ENCODE results near the gene MEP1B. TPM values are rescaled to one million over a fixed set of nuclear protein-coding genes. Genes with fewer than 3 reads are reported as not detected.

The MEP1B gene
- total RNA-seq, 3 donors from 2014 or later (not counting 1 experiment from before 2014, with no cell fraction given), result not detected

DNA sequence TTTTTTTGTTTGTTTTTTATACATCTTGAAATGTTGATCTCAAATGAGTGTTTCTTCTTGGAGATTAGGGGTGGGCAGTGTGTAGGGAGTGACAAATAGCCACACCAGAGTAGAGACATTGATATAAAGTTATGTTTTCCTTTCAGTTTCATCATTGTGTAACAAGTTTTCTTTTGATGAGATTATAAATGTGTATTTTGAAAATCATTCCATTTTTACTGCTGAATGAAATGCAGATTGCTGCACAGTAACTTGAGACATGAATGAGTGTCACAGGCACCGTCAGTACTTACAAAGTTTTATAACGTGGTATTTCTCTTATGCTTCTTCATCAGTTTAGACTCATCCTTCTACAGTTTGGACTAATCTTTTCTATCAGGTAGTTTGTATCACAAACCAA is 370 bp downstream of the MEP1B start:
- H3K4me1 Mint-ChIP-seq, result no peaks in the 10 kb centered on the region
- WGBS (ENCODE audit: insufficient coverage), result 71% methylated on average over 2 of the region's 2 CpGs
- H3K36me3 ChIP-seq (ENCODE audit: control insufficient read depth, insufficient read depth, low read length), result no peaks in the 10 kb centered on the region

DNA sequence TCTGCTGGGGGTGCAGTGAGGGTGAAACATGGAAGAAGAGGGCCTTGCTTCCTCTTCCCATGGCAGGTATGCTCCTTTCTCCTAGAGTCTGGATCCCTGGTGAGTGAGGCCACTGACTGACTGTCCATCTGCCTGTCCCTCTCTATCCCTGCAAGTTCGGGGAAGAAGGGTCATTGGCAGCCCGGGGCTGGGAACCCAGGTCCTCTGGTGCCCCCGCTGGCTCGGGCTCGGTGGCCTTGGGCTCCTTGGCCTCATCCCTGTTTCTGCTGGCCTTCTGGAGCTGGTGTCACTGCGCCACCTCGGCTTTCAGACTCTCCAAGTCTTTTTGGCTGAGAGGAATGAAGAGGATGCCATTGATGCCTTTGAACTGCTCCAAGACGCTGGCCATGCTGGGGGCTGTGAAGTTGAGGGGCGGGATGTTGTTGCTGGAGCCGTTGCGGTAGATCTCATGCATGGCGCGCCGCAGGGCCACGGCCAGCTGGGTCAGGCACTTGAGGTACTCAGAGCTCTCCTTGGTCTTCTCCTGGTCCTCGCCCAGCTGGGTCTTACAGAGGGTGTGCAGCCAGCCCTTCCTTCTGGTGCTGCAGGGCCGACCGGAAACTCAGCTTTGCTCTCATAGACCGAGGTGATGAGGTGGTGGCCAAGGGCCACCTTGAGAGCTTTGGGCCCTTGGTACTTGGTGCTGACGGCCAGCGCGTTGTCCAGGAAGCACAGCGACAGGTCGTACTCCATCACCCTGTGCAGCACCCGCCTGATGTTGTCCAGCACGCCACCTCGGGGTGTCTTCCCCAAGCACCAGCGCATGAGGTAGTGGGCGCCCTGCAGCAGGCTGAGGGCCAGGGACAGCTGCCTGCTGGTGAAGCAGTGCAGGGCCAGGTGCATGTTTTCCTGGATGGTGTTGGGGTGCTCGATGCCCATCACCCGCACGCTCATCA is 6.3 kb downstream of the MEP1B start:
- intact Hi-C loops (cut with micrococcal nuclease), result no loop called here
- H3K4me1 Mint-ChIP-seq, result no peaks in the 10 kb centered on the region
- H3K36me3 Mint-ChIP-seq, result no peaks in the 10 kb centered on the region
- ATAC-seq (no peak), DNase-seq (no peak)
- Histone ChIP-seq H3K27ac (ENCODE audit: low read length) (no peak overlapping the region), H3K9me3 (ENCODE audit: control insufficient read depth, insufficient read depth, low read length) (no peaks in the 10 kb centered on the region), H3K36me3 (ENCODE audit: control insufficient read depth, insufficient read depth, low read length) (no peaks in the 10 kb centered on the region), H3K4me3 (ENCODE audit: low read length) (no peak overlapping the region), H3K4me1 (ENCODE audit: control insufficient read depth, insufficient read depth, low read length) (no peaks in the 10 kb centered on the region), H3K27me3 (ENCODE audit: control insufficient read depth, insufficient read depth, low read length) (no peaks in the 10 kb centered on the region)
- H3K27ac Mint-ChIP-seq, result no peak overlapping the region
- H3K27me3 Mint-ChIP-seq (ENCODE audit: low read depth in 2 of 2), result no peaks in the 10 kb centered on the region
- H3K4me3 Mint-ChIP-seq, result no peak overlapping the region
- TF ChIP-seq, protein P1, sequence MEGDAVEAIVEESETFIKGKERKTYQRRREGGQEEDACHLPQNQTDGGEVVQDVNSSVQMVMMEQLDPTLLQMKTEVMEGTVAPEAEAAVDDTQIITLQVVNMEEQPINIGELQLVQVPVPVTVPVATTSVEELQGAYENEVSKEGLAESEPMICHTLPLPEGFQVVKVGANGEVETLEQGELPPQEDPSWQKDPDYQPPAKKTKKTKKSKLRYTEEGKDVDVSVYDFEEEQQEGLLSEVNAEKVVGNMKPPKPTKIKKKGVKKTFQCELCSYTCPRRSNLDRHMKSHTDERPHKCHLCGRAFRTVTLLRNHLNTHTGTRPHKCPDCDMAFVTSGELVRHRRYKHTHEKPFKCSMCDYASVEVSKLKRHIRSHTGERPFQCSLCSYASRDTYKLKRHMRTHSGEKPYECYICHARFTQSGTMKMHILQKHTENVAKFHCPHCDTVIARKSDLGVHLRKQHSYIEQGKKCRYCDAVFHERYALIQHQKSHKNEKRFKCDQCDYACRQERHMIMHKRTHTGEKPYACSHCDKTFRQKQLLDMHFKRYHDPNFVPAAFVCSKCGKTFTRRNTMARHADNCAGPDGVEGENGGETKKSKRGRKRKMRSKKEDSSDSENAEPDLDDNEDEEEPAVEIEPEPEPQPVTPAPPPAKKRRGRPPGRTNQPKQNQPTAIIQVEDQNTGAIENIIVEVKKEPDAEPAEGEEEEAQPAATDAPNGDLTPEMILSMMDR (IDR thresholded peaks at IDR 0.05), result no peak
- WGBS (ENCODE audit: insufficient coverage), result 92% methylated on average over 32 of the region's 32 CpGs
- no peaks in the 10 kb centered on the region for H3K9me3 Mint-ChIP-seq

More for the DNA sequence above, 370 bp downstream of the MEP1B start:
- Mint-ChIP-seq H3K27me3 (ENCODE audit: low read depth in 2 of 2) (peaks cover 11 to 24% of the 10 kb centered on the region in 2 donors), H3K4me3 (no peak overlapping the region), H3K9me3 (no peaks in the 10 kb centered on the region), H3K36me3 (no peaks in the 10 kb centered on the region), H3K27ac (no peak overlapping the region)
- DNase-seq (no peak), ATAC-seq (no peak)
- no peaks in the 10 kb centered on the region for H3K9me3 ChIP-seq (ENCODE audit: control insufficient read depth, insufficient read depth, low read length)
- intact Hi-C loops (cut with micrococcal nuclease), result no loop called here
- H3K27ac ChIP-seq (ENCODE audit: low read length), result no peak overlapping the region
- no peaks in the 10 kb centered on the region for H3K27me3 ChIP-seq (ENCODE audit: control insufficient read depth, insufficient read depth, low read length)
- TF ChIP-seq, protein P1 (IDR thresholded peaks at IDR 0.05), result no peak
- no peak overlapping the region for H3K4me3 ChIP-seq (ENCODE audit: low read length)
- no peaks in the 10 kb centered on the region for H3K4me1 ChIP-seq (ENCODE audit: control insufficient read depth, insufficient read depth, low read length)

DNA sequence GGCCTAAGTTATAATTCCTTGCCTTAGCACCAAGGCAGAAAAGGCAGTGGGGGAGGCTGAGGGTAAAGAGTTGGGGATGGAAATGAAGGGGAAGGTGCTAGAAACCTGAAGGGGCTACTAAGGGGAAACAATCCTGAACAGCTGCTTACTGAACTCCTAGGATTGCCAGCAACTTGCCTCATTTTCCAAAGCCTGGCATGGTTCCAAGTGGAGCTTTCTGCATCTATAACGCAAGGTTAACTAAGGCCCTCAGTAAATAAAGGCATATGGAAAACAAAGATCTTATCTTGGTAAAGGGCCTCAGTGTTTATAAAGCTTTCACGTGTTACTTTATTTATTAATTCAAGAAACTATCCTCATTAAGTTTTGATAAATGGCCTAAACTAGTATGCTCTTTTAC is 10.9 kb downstream of the MEP1B start:
- no peaks in the 10 kb centered on the region for H3K4me1 ChIP-seq (ENCODE audit: control insufficient read depth, insufficient read depth, low read length)
- no peaks in the 10 kb centered on the region for H3K27me3 ChIP-seq (ENCODE audit: control insufficient read depth, insufficient read depth, low read length)
- Mint-ChIP-seq H3K27ac (no peak overlapping the region), H3K9me3 (no peaks in the 10 kb centered on the region), H3K4me3 (no peak overlapping the region), H3K36me3 (no peaks in the 10 kb centered on the region), H3K4me1 (no peaks in the 10 kb centered on the region), H3K27me3 (ENCODE audit: low read depth in 2 of 2) (peaks cover 0 to 6% of the 10 kb centered on the region in 2 donors)
- no peak for ATAC-seq
- H3K9me3 ChIP-seq (ENCODE audit: control insufficient read depth, insufficient read depth, low read length), result no peaks in the 10 kb centered on the region
- TF ChIP-seq, protein P1 (IDR thresholded peaks at IDR 0.05), result no peak
- DNase-seq, result no peak
- no peak overlapping the region for H3K4me3 ChIP-seq (ENCODE audit: low read length)
- no peaks in the 10 kb centered on the region for H3K36me3 ChIP-seq (ENCODE audit: control insufficient read depth, insufficient read depth, low read length)
- WGBS (ENCODE audit: insufficient coverage), result 100% methylated on average over 1 of the region's 2 CpGs
- H3K27ac ChIP-seq (ENCODE audit: low read length), result no peak overlapping the region
- intact Hi-C loops (cut with micrococcal nuclease), result no loop called here

Data from natural killer cell (primary cell).